OCI-LY3 (cell line): ENCODE results near the gene ZNF425.

ENCODE experiments used
- H2AFZ ChIP-seq: fragments of 200-600, 300-600 bp; shearing (Covaris generic); 2 replicates; pipeline ENCODE4 v1.6.0; 2014; ENCODE audit warnings: antibody characterized with exemption, low read depth, low read length
- H3K27ac ChIP-seq: fragments of 200-600, 300-600 bp; sonication (generic); 2 replicates; pipeline ENCODE4 v1.5.1; 2014; ENCODE audit warnings: mild to moderate bottlenecking, low read length, moderate library complexity, mixed read lengths
- H3K27me3 ChIP-seq: fragments of 200-600, 300-600 bp; sonication (generic); 2 replicates; pipeline ENCODE4 v1.6.1; 2014; ENCODE audit warnings: low read depth, low read length, mixed read lengths
- H3K36me3 ChIP-seq: fragments of 200-600, 300-600 bp; sonication (generic); replicated peaks from 2 replicates; pipeline ENCODE3; 2014; ENCODE audit warnings: low read depth, low read length, mixed read lengths
- H3K4me1 ChIP-seq: fragments of 300-600, 200-600 bp; sonication (generic); 2 replicates; pipeline ENCODE4 v1.6.1; 2014; ENCODE audit warnings: low read length, mixed read lengths
- H3K4me2 ChIP-seq: fragments of 200-600, 300-600 bp; sonication (generic); 2 replicates; pipeline ENCODE4 v1.6.1; 2014; ENCODE audit warnings: low read length, mixed read lengths
- H3K4me3 ChIP-seq: fragments of 300-600, 200-600 bp; sonication (generic); 2 replicates; pipeline ENCODE4 v1.5.1; 2014; ENCODE audit warnings: antibody characterized with exemption, mild to moderate bottlenecking, low read length, moderate library complexity
- H3K79me2 ChIP-seq: fragments of 300-600, 200-600 bp; shearing (Covaris generic); 2 replicates; pipeline ENCODE4 v1.6.1; 2014; ENCODE audit warnings: mild to moderate bottlenecking, low read length, mixed read lengths
- H3K9ac ChIP-seq: fragments of 300-600, 200-600 bp; shearing (Covaris generic); 2 replicates; pipeline ENCODE4 v1.6.0; 2014; ENCODE audit warnings: mild to moderate bottlenecking, low read length, moderate library complexity
- H3K9me3 ChIP-seq: fragments of 200-600, 300-600 bp; shearing (Covaris generic); 2 replicates; pipeline ENCODE4 v1.6.1; 2014; ENCODE audit warnings: low read length, mixed read lengths; ENCODE audit not compliant: insufficient read depth
- H4K20me1 ChIP-seq: fragments of 200-600, 300-600 bp; sonication (generic); 2 replicates; pipeline ENCODE4 v1.6.1; 2016; ENCODE audit warnings: low read length, mixed read lengths; ENCODE audit not compliant: insufficient read depth
- CTCF ChIP-seq: fragments of 200-600, 300-600 bp; sonication (generic); IDR thresholded peaks from 2 replicates; pipeline ENCODE4 v1.5.1; 2014; ENCODE audit warnings: antibody characterized with exemption, low read length, low read depth
- EZH2phosphoT487 ChIP-seq: fragments of 200-600 bp; shearing (Covaris generic); IDR thresholded peaks from 2 replicates; pipeline ENCODE4 v1.6.1; 2018; ENCODE audit warnings: antibody characterized with exemption, mixed run types, low read depth

ZNF425 gene

GRCh38 chr7:149141893-149142292 is 15.8 kb upstream of the ZNF425 start:
- no peaks in the 10 kb centered on the region for H4K20me1 ChIP-seq
- H3K9ac ChIP-seq: no peak overlapping the region
- H3K27me3 ChIP-seq: no peaks in the 10 kb centered on the region
- peaks cover 9% of the 10 kb centered on the region for H3K4me1 ChIP-seq
- TF ChIP-seq CTCF (no peak), EZH2phosphoT487 (no peak)
- H3K4me2 ChIP-seq: no peak overlapping the region
- H3K4me3 ChIP-seq: no peak overlapping the region
- no peak overlapping the region for H3K27ac ChIP-seq
- peaks cover 21% of the 10 kb centered on the region for H3K79me2 ChIP-seq
- H3K36me3 ChIP-seq: peaks cover 16% of the 10 kb centered on the region
- H2AFZ ChIP-seq: no peak overlapping the region
- H3K9me3 ChIP-seq: no peaks in the 10 kb centered on the region

GRCh38 chr7:149140831-149141230 is 14.7 kb upstream of the ZNF425 start:
- Histone ChIP-seq H3K4me3 (no peak overlapping the region), H3K27me3 (no peaks in the 10 kb centered on the region), H2AFZ (no peak overlapping the region), H3K4me1 (peaks cover 9% of the 10 kb centered on the region), H4K20me1 (no peaks in the 10 kb centered on the region), H3K36me3 (peaks cover 16% of the 10 kb centered on the region), H3K4me2 (no peak overlapping the region), H3K27ac (no peak overlapping the region), H3K79me2 (peaks cover 10% of the 10 kb centered on the region), H3K9me3 (no peaks in the 10 kb centered on the region), H3K9ac (no peak overlapping the region)
- no peak for TF ChIP-seq EZH2phosphoT487
- TF ChIP-seq CTCF: no peak

GRCh38 chr7:149136118-149136517 is 10.0 kb upstream of the ZNF425 start:
- Histone ChIP-seq H4K20me1 (no peaks in the 10 kb centered on the region), H2AFZ (no peak overlapping the region), H3K9me3 (0 out of 2 replicates have a peak, but pooled peaks cover 2% of the 10 kb centered on the region), H3K27ac (no peak overlapping the region), H3K36me3 (peaks cover 19% of the 10 kb centered on the region), H3K9ac (no peak overlapping the region), H3K27me3 (no peaks in the 10 kb centered on the region), H3K79me2 (no peaks in the 10 kb centered on the region), H3K4me2 (no peak overlapping the region), H3K4me3 (no peak overlapping the region), H3K4me1 (no peaks in the 10 kb centered on the region)
- TF ChIP-seq CTCF (no peak), EZH2phosphoT487 (no peak)

GRCh38 chr7:149133028-149133710 is 7.0 kb upstream of the ZNF425 start:
- TF ChIP-seq CTCF: no peak
- TF ChIP-seq EZH2phosphoT487: no peak
- H2AFZ ChIP-seq: no peak overlapping the region
- H3K27me3 ChIP-seq: no peaks in the 10 kb centered on the region
- peaks cover 4% of the 10 kb centered on the region for H3K79me2 ChIP-seq
- H3K4me1 ChIP-seq: peaks cover under 1% of the 10 kb centered on the region
- H3K9ac ChIP-seq: no peak overlapping the region
- H3K27ac ChIP-seq: no peak overlapping the region
- no peak overlapping the region for H3K4me2 ChIP-seq
- H3K9me3 ChIP-seq: peaks cover 12% of the 10 kb centered on the region
- peaks cover 34% of the 10 kb centered on the region for H3K36me3 ChIP-seq
- no peaks in the 10 kb centered on the region for H4K20me1 ChIP-seq
- H3K4me3 ChIP-seq: no peak overlapping the region
